Inferior parietal cortex (tissue), 1 donor: ENCODE measurements around the gene CD244.
A peak's percentile ranks its signal among the peaks of the same experiment; 100 is the strongest.

Experiments used
- DNase-seq: peaks from one replicate; pipeline ENCODE4 v3.0.0-alpha.2; 2016; ENCODE audit errors: extremely low spot score

The CD244 gene

GRCh38 chr1:160846281-160846680 lies 16.4 kb downstream of the CD244 start:
- DNase-seq, result no peak

DNA sequence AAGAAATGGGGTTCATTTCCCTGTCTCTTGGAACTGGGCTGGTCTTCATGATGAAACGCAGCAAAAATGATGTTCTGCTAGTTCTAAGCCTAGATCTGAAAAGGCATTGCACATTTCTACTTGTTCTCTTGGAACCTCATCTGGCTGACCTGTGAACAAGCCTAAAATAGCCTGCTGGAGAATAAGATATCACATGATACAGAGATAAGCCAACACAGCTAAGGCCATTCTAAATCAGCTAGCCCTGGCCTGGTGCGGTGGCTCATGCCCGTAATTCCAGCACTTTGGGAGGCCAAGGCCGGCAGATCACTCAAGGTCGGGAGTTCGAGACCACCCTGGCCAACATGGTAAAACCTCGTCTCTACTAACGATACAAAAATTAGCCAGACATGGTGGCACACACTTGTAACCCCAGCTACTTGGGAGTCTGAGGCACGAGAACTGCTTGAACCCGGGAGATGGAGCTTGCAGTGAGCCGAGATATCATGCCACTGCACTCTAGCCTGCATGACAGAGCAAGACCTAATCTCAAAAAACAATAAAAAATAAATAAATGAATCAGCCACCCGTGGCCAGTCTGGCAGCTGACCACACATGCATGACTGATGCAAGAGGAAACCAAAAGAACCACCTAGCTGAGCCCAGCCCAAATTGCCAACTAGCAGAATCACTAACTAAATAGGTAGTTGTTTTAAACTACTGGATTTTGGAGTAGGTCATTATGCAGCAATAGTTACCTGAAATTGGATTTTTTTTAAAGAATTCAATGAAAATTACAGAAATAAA lies 18.0 kb downstream of the CD244 start:
- no peak for DNase-seq

DNA sequence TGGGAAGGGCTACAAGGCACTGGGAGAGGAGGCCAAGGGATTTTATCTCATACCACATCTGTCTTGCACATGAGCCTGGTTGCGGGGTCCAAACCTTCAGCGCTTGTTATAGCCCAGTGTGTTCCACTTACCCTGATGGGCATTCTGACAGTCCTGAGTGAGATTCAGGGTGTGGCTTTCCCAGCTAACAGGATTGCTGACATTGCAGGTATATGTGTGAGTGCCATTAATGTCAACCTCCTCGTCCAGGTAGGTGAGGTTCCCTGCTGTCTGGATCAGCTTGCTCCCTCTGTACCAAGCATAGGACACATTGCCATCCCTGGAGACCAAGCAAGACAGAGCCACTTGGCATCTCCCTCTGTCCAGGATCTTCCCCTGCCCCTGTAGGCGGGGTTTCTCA lies 21.6 kb downstream of the CD244 start:
- no peak for DNase-seq

GRCh38 chr1:160839746-160840145 lies 22.9 kb downstream of the CD244 start:
- no peak for DNase-seq

DNA sequence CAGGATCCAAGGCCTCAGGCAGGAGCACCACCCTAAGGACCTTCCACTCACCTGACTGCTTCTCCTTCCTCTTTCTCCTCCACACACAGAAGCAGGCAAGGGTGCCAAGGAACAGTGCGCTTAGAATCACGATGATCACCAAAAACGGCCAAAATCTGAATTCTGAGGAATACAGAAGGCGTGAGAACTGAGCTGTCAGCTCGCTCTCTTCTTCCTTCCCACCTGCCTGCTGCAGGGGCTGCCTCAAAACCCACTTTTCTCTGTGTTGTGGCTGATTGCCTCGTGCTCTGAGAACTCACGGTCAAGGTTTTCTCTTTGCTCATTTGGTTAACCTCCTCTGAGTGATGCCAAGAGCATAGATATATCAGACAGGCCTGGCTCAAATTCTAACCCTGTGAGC lies 23.8 kb downstream of the CD244 start:
- DNase-seq, result no peak

GRCh38 chr1:160837558-160838205 lies 25.0 kb downstream of the CD244 start:
- DNase-seq, result no peak

- no peak for DNase-seq
Measured at GRCh38 chr1:160836981-160837557, 25.6 kb downstream of the CD244 start.

DNA sequence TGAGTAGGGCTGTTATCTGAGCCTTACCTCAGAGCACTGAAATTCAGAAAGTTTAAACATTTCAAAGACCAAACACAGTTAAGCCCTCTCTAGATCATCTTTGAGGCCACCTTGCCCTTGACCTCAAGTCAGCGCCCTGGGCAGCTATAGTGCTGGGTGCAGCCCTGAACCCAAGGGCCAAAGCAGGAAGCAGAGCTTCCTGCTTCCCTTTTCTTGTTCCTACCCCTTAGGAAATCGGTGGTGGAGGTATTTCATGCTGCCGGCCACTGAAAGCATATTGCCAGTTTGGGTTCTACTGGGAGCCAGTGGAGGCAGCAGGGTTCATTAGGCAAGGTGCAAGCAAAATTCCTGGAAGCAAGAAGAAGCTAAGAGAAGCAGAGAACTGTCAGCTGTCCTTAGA lies 26.1 kb downstream of the CD244 start:
- DNase-seq, result no peak

DNA sequence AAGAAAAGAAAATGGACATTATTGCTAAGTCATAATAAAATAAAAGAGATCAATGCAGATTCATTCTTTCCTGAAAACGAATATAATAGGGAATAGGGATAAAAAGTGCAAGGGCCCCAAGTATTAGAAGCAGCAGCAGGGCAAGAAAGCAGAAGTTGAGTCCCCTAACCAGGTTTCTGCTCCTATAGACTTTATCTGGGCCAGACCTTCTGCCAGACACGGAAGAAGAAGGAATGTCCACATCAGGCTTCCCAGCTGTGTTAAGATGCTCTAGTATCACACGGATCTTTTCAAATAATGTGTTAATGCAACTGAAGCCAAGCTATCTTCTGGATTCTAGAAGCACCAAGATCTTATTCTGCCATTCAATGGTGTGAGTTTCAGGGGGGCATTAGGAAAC lies 26.9 kb downstream of the CD244 start:
- DNase-seq, result no peak

DNA sequence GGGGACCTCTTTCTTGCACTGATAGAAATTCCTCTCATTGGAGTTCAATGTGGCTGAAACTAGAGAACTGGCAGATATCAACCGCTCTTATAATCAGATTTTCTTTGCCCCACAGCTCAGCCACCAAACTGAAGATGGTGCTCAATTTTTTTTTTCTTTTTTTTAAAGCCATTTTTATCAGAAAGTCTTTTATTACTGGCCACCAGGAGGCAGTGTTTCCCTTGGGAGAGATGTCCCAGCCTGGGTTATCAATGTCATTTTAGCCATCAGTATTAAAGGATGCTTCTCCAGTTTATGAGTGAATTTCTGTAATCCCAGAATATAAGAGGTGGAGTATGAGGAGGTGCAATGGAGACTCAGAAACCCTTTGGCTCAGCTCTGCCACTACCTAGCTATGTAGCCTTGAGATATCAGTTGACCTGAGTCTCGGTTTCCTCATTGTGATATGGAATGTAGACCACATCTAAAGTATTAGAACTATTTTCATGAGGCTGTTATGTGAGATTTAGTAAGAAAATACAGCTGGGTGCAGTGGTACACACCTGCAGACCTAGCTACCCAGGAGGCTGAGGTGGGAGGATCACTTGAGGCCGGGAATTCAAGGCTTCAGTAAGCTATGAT lies 27.6 kb downstream of the CD244 start:
- DNase-seq, result peak; percentile 7

DNA sequence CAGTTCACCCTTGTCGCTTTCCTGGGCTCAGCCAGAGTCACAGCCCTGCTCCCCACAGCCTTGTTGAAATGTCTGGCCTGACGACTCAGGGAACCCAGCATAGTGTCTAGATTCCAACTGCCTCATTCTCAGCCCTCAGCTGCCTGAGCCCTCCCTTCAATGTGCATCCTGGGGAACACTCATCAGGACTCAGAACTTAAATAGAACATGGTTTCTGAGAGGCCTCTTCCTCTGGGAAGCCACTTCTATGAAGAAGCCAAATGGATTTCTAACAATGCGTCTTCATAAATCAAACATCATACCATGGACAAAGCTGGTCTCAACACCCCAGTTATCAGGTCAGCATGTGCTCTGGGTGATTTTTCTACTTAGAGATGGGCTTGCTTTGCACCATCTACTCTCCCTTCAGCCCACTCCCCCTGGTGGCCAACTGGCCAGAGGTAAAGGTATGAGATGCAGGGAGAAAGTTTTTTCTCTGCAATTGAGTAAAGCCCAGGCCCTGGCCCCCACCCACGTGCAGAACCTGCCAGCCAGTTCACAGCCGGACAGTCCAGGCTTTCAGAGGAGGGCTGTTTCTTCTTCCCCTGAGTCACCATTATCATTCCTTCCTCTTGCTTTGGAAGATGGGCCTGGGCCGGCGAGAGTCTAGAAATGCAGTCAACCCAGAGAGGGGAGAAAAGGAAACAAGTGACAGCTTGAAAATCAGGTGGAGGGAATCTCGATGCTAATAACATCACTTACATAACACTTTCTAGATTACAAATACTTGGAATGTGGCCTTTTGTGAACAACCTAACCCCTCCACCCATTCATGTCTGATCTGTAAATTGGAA lies 32.1 kb downstream of the CD244 start:
- DNase-seq, result no peak

DNA sequence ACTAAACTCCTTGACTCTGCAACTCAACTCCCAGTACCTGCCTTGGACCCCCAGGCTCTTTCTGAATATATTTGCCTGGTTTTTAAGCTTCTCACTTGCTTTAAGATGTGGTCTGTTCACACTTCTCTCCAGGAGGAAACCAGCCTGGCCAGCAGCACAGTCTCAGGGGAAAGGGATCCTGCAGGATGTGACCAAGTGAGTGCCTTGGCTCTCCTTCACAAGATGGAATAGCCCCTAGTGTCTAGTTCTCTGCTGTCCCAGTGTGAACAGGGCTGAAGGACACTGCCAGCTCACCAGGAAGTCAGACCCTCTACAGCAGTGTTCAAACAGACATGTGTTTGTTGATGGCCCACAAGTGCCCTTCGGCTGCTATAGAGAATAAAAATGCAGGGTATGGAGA lies 32.9 kb downstream of the CD244 start:
- DNase-seq, result no peak

GRCh38 chr1:160827418-160827817 lies 35.3 kb downstream of the CD244 start:
- DNase-seq, result no peak

GRCh38 chr1:160826546-160826945 lies 36.1 kb downstream of the CD244 start:
- DNase-seq, result no peak

GRCh38 chr1:160823296-160823695 lies 39.4 kb downstream of the CD244 start:
- no peak for DNase-seq

DNA sequence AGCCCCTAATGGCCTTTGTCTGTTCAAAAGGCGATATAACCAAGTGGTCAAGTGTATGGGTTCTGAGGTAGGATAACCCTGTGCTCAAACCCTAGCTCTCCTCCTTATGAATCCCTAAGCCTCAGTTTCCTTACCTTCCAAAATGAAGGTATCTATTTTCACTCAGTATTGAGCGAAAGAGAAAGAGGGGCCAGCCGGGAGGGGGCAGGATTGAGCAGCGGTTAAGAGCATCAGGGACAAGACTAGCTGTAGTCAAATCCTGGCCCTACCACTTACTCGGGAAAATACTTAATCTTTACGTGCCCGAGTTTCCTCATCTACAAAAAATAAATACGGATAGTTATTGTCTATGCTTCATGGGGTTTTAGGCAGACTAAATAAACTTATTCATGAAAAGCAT lies 41.1 kb downstream of the CD244 start:
- DNase-seq, result no peak

DNA sequence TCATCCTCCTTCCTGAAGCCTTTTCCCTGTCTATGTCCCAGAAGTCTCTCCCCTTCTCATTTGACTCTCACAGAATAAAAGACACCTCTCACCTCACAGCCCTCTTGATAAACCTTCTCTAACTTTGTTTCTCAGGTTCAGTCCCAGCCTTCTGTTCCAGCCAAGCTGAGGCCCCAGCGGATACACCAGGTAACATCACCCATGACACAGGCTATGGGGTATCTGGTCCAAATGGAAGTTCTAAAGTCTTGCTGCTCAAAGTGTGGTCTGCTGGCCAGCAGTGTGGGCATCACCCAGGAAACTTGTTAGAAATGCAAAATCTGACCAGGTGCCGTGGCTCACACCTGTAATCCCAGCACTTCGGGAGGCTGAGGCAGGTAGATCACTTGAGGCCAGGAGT lies 43.5 kb downstream of the CD244 start:
- DNase-seq, result no peak

DNA sequence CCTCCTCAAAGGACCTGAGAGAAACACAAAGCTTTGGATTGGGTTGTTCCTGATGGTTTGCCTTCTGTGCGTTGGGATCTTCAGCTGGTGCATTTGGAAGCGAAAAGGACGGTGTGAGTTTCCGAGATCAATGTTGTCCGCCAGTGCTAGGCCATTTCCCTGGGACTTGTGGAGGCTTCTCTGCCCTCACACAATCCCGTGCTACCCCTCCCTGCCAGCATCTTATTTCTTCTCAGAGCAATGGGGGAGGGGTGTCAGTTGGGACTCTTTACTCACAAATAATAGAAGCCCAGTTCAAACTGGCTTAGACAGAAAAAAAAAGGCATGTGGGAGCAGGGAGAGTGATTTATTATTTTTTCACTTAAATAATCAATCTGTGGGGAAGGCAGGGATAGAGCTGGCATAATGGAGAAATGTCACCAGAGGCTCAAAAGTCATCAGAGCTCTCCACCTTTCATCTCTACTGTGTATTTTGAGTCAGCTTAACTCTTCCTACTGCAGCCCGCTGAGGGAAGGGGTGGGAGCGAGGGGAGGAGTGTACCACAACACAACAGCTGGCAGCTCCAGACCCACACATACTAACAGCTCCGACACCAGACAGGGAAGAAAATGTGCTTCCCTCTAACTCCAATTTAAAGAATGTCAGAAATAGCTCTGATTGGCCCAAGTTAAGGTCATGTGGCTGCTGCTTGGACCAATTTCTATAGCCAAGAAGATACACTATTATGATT lies 44.3 kb downstream of the CD244 start:
- no peak for DNase-seq

- no peak for DNase-seq
Measured at GRCh38 chr1:160814856-160815255, 47.8 kb downstream of the CD244 start.

DNA sequence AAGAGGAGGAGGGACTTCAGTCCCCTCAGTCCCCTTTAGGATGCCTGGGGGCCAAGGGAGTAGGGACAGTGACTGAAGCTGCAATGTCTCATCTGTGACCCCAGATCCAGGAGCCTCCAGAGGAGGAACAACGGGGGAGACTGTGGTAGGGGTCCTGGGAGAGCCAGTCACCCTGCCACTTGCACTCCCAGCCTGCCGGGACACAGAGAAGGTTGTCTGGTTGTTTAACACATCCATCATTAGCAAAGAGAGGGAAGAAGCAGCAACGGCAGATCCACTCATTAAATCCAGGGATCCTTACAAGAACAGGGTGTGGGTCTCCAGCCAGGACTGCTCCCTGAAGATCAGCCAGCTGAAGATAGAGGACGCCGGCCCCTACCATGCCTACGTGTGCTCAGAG lies 48.4 kb downstream of the CD244 start:
- DNase-seq, result no peak

- no peak for DNase-seq
Measured at GRCh38 chr1:160813215-160813614, 49.5 kb downstream of the CD244 start.
